Activated naive CD8-positive, alpha-beta T cell treated with anti-CD3 and anti-CD28 coated beads, Interleukin-2, amount 10 ng/mL, durations not matched to agents 7 days and 5 days (primary cell): ENCODE data around the gene ST6GALNAC3. TPM values are rescaled to one million over a fixed set of nuclear protein-coding genes. Genes with fewer than 3 reads are reported as not detected.

Source experiments
- ATAC-seq: fragments of 150-1000 bp; cut with Tn5 transposase; one replicate; pipeline ENCODE4 v1.10.0; 2021; ENCODE audit warnings: low read depth, moderate library complexity
- POLR2A ChIA-PET: fragments of 350-600 bp; sonication (Branson Sonifier 250); formaldehyde crosslinking; loops from one replicate; lab custom pipeline; 2021; ENCODE audit warnings: antibody characterized with exemption; lab: Charles Lee
- DNase-seq: peaks from one replicate; pipeline ENCODE4 v3.0.0; 2021
- H3K27ac Mint-ChIP-seq: one replicate; pipeline ENCODE4 v1.8.0; 2022; ENCODE audit warnings: mild to moderate bottlenecking, mixed read lengths
- H3K27me3 Mint-ChIP-seq: one replicate; pipeline ENCODE4 v1.8.0; 2022; ENCODE audit warnings: mild to moderate bottlenecking, moderate library complexity, mixed read lengths
- H3K36me3 Mint-ChIP-seq: one replicate; pipeline ENCODE4 v1.8.0; 2021; ENCODE audit warnings: mild to moderate bottlenecking, mixed read lengths
- H3K4me1 Mint-ChIP-seq: one replicate; pipeline ENCODE4 v1.8.0; 2021; ENCODE audit warnings: mixed read lengths
- H3K4me3 Mint-ChIP-seq: one replicate; pipeline ENCODE4 v1.8.0; 2022; ENCODE audit warnings: mild to moderate bottlenecking, moderate library complexity, mixed read lengths
- H3K9me3 Mint-ChIP-seq: one replicate; pipeline ENCODE4 v1.8.0; 2021; ENCODE audit warnings: mixed read lengths
- total RNA-seq, 2 experiments: library from RNA; stranded (reverse); gene quantifications; one replicate each; pipeline ENCODE4 v1.2.3, GENCODE V29; 2021

Gene ST6GALNAC3
- total RNA-seq, 2 experiments from 2014 or later = 0.48 to 0.55 TPM

DNA sequence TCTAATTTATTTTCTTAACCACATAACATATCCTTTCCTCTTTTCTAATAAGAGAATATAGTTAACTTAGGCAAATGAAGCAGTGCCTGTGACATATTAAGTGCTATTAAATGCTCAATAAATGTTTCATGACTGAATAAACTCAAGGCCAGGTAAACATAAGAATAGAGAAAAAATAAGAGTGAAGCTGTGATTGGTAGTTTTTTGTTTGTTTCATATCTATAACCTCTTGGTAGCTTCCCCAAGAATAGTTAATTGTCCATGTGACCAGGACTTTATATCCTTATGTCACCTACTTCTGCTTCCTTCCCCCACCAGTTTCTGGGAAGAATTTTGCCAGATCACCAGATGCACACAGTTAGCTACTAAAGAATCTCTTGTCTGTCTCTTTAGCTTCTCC, 497.7 kb downstream of the ST6GALNAC3 start:
- Mint-ChIP-seq H3K27me3 (no peaks in the 10 kb centered on the region), H3K9me3 (no peaks in the 10 kb centered on the region), H3K27ac (no peak overlapping the region), H3K36me3 (no peaks in the 10 kb centered on the region), H3K4me1 (no peaks in the 10 kb centered on the region), H3K4me3 (no peak overlapping the region)
- ATAC-seq = no peak
- POLR2A ChIA-PET = no interaction called here
- no peak for DNase-seq

DNA sequence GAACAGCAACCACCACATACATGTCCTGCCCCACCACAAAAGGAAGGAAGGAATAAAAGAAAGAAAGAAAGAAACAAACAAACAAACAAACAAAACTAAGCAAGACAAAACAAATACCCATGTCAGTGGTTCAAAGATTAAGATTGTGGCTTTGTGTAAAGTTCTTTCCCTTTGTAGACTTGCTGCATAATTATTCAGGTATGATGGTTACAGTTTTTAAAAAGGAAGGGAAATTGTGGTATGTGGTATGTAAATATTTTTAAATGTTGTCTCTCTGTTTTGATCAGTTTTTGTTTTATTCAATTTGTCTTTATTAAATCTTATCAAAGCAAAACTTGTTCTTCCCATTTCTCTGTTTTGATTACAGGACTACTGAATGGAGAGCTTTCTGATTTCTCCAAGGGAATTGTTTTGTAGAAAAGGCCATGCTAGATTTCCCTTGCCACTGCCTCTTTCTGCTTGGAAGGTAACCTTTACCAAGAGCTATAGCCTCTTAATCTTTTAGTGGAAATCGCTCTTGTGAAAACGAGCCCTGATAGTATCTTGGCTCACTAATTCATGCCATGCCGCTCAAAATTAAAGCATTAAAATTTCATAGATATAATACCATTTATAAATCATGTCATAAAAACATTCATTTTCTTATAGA, 502.5 kb downstream of the ST6GALNAC3 start:
- Mint-ChIP-seq H3K9me3 (no peaks in the 10 kb centered on the region), H3K27ac (no peak overlapping the region), H3K36me3 (no peaks in the 10 kb centered on the region), H3K4me3 (no peak overlapping the region), H3K4me1 (no peaks in the 10 kb centered on the region), H3K27me3 (no peaks in the 10 kb centered on the region)
- no peak for ATAC-seq
- POLR2A ChIA-PET = no interaction called here
- no peak for DNase-seq

DNA sequence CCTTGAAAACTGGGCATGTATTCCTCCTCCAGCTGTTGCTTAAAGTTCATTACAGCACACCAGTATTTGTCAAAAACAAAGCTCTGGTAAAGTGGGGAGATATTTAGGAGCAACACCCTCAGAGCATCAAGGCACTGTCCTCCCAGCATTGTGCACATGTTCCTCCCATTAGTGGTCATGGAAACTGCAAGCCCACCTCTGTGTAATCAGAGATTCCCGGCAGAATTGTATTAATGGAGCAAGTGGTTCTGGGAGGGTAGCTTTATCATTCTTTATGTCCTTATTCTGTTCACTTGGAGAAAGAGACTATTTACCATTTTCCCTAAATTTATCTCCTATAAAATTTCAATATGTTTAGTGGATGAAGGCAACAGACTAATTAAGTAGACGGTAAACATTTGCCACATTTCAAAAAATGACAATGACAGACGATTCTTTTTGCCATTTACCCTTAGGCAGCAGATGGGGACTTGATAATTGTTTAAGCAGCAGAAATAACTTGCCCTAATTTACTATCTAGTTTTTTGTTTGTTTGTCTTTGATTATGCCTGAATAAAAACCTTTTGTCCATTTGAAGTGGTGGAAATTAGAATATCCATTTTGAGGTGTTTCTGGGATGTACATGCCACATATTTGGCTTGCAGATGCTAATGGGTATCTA, 503.1 kb downstream of the ST6GALNAC3 start:
- Mint-ChIP-seq H3K27ac (no peak overlapping the region), H3K4me3 (no peak overlapping the region), H3K27me3 (no peaks in the 10 kb centered on the region), H3K36me3 (no peaks in the 10 kb centered on the region), H3K4me1 (no peaks in the 10 kb centered on the region), H3K9me3 (no peaks in the 10 kb centered on the region)
- no peak for ATAC-seq
- DNase-seq = no peak
- POLR2A ChIA-PET = no interaction called here

DNA sequence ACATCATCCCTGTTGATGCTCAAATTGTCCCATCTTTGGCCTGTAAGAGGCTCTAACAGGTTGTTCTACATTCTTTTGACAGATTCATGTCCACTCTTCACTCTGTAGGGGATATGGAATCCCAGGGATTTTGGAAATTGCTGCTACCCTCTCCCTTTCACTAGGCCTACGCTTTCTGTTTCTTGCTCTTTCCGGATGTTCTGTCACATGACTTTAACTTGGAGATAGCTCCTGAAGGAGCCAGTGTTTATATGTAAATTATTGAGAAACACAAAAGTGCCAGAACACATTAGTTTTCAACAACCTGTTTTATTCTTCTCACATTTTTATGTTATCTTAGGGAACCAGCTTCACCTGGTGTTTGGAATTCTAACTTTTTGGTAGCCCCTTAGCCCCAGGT, 505.7 kb downstream of the ST6GALNAC3 start:
- no peaks in the 10 kb centered on the region for H3K9me3 Mint-ChIP-seq
- ATAC-seq = no peak
- POLR2A ChIA-PET = no interaction called here

DNA sequence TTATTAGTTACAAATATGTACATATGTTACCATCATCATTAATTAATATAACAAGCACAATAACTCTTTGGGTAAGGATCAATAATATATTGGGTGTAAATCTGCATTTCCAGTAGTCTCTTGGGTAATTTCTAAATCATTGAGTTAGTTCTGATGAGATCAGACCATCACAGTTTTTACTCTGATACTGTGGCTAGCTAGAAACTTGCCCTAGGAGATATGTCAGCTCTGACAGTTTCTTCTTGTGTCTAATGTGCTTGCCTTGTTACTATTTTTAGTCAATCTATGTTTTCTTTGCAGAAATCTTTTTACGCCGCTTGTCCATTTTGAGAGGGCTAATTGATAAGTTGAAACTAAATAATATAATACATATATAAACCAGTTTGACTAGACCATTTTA, 507.2 kb downstream of the ST6GALNAC3 start:
- no peaks in the 10 kb centered on the region for H3K4me1 Mint-ChIP-seq
- H3K27me3 Mint-ChIP-seq = no peaks in the 10 kb centered on the region
- no peaks in the 10 kb centered on the region for H3K9me3 Mint-ChIP-seq
- ATAC-seq = no peak
- POLR2A ChIA-PET = no interaction called here
- DNase-seq = no peak
- H3K36me3 Mint-ChIP-seq = no peaks in the 10 kb centered on the region
- H3K27ac Mint-ChIP-seq = no peak overlapping the region
- no peak overlapping the region for H3K4me3 Mint-ChIP-seq

More for the DNA sequence above, 505.7 kb downstream of the ST6GALNAC3 start:
- no peaks in the 10 kb centered on the region for H3K27me3 Mint-ChIP-seq
- no peak for DNase-seq
- H3K4me1 Mint-ChIP-seq = no peaks in the 10 kb centered on the region
- H3K4me3 Mint-ChIP-seq = no peak overlapping the region
- no peaks in the 10 kb centered on the region for H3K36me3 Mint-ChIP-seq
- H3K27ac Mint-ChIP-seq = no peak overlapping the region

DNA sequence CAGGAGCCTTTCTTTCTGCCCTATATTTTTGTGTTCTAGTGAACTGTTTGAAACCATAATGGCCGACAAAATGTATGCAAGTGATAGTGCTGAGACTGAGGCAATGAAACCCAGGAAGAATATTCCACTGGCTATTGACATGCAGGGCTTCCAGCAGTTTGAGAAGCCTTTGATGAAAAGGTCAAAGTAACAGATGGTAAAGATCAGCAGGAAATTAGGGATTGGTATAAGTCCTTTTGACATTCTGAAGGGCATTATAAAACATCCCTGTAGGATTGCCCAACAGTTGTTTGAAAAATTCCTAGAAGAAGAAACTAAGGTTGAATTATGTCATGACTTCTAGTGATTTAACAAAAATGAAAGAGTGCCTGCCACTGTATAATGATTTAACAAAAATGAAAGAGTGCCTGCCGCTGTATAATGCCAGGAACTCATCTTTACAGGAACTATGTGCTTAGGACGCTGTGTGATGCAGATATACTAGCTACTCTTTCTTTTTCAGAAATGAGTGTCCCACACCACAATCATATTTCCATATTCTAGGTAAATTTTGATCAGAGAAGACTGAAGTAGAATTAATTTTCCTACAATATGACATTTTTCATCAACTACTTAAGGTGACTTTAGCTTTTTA, 508.8 kb downstream of the ST6GALNAC3 start:
- H3K4me1 Mint-ChIP-seq = no peaks in the 10 kb centered on the region
- ATAC-seq = no peak
- no peaks in the 10 kb centered on the region for H3K27me3 Mint-ChIP-seq

DNA sequence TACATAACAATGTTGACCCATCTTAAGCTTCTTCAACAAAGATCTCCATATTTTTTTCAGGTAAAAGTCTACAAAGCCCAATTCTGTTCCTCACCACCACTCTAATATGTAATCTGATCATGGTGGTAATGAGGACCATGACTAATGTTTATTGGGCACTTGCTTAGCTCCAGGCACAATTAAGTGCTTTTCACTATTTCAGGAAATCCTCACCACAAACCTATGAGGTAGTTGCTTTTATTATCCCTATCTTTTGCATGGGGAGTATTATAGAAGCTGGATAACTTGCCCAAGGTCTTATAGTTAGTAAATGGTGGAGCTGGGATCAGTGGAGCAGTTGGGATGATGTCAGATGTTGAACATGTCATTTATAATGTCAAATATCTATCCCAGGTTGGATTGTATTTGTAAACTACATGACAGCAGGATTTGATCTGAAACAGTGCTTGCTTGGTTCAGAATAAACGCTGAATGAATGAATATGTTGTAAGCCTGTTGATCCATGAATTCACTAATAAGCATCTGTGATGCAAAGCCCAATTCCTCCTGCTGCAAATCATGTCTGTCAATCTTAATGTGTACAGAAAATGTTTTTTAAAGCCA, 509.4 kb downstream of the ST6GALNAC3 start:
- no peak for DNase-seq
- peaks cover 4% of the 10 kb centered on the region for H3K4me1 Mint-ChIP-seq
- no peak overlapping the region for H3K27ac Mint-ChIP-seq
- H3K27me3 Mint-ChIP-seq = no peaks in the 10 kb centered on the region
- POLR2A ChIA-PET = no interaction called here
- H3K9me3 Mint-ChIP-seq = no peaks in the 10 kb centered on the region
- no peaks in the 10 kb centered on the region for H3K36me3 Mint-ChIP-seq
- no peak overlapping the region for H3K4me3 Mint-ChIP-seq
- no peak for ATAC-seq

More for the DNA sequence above, 508.8 kb downstream of the ST6GALNAC3 start:
- POLR2A ChIA-PET = no interaction called here
- Mint-ChIP-seq H3K4me3 (no peak overlapping the region), H3K27ac (no peak overlapping the region), H3K36me3 (no peaks in the 10 kb centered on the region), H3K9me3 (no peaks in the 10 kb centered on the region)
- DNase-seq = no peak

DNA sequence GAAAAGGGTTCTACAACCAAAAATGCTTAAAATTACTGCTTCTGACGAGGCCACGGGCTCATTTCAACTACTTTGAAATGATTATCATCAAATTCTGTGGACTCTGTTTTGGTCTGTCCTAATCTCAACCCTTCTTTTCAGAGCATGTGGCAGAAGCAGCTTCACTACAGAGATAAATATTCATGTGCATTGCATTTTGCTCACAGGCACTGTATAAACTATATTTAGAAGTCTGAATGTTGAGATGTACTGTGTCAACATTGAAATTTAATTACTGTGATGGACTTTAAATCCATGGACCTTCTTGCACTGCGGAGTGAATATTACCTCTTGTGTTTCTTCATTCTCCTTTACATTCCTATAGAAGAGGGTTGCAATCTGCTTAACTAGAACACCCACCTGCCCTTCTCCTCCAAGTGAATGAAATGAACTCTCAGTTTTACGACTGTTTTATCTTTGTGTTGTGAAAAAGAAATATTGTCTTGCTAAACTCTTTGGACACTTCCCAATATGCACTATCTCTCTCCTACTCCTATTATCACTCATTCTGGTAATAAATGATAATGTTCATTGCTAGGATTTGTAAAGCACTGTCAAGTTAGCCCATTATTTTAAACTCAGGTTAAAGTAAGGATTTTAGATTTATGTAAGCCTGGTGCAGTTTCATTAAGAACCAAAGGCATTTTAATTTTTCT, 511.6 kb downstream of the ST6GALNAC3 start:
- Mint-ChIP-seq H3K27me3 (no peaks in the 10 kb centered on the region), H3K4me1 (peaks cover 6% of the 10 kb centered on the region), H3K9me3 (no peaks in the 10 kb centered on the region), H3K4me3 (no peak overlapping the region), H3K36me3 (no peaks in the 10 kb centered on the region), H3K27ac (no peak overlapping the region)
- POLR2A ChIA-PET = no interaction called here
- DNase-seq (no peak), ATAC-seq (no peak)

DNA sequence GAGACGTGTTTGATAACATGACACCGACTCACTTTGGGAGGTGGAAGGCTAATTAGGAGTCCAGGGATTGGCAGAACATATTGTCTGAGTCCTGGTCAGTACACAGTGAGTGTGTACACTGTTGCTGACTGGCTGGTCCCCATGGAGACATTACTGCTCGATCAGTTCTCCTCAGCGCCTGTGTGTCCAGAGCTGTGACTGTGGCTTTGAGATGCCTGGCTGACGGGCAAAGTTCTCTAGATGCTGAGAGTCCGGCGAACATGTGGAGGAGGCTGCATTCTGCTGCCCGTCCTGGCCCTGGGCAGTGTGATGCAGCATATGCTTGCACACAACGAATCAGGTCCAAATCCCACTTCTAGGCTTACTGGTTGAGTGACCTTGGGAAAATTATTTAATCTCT, 512.7 kb downstream of the ST6GALNAC3 start:
- no peak for DNase-seq
- H3K27me3 Mint-ChIP-seq = no peaks in the 10 kb centered on the region
- H3K9me3 Mint-ChIP-seq = no peaks in the 10 kb centered on the region
- H3K27ac Mint-ChIP-seq = no peak overlapping the region
- H3K4me1 Mint-ChIP-seq = peaks cover 6% of the 10 kb centered on the region
- no peak for ATAC-seq
- POLR2A ChIA-PET = no interaction called here
- H3K36me3 Mint-ChIP-seq = no peaks in the 10 kb centered on the region
- H3K4me3 Mint-ChIP-seq = no peak overlapping the region

DNA sequence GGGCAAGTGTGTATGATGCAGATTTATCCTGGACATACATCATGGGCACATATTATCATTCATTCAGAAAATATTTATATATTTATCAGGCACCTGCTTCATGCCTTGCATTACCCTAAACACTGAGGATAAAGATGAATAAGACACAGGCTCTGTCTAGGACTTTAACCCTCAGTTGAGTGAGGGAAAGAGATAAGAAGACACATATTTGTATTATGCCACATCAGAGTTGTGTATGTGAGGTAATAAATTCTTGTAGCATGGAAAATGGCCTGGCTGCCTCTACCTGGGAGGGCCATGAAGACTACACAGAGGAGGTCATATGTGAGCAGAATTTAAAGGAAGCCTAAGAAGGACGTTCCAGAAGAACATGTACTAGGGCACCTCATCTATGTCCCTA, 516.9 kb downstream of the ST6GALNAC3 start:
- no peak overlapping the region for H3K27ac Mint-ChIP-seq
- H3K36me3 Mint-ChIP-seq = no peaks in the 10 kb centered on the region
- DNase-seq (no peak), ATAC-seq (no peak)
- no peaks in the 10 kb centered on the region for H3K27me3 Mint-ChIP-seq
- POLR2A ChIA-PET = no interaction called here
- H3K4me3 Mint-ChIP-seq = no peak overlapping the region
- peaks cover 6% of the 10 kb centered on the region for H3K4me1 Mint-ChIP-seq
- no peaks in the 10 kb centered on the region for H3K9me3 Mint-ChIP-seq

DNA sequence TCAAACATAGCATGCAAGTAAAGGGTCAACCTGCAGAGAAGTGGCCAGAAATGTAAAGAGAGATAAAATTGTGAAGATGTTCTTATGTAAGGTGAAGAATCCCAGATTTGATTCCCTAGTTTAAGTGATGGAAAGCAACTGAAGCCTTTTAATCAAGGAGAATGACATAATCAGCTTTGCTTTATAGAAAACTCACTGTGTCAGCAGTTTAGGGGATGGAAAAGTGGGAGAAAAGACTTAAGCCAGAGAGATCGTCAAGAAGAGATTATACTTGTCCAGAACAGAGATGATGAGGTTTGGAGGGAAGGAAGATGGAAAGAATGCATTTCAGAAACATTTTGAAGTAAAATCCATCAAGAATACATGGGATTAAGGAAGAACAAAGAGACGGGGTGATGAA, 517.4 kb downstream of the ST6GALNAC3 start:
- no peak overlapping the region for H3K27ac Mint-ChIP-seq
- H3K36me3 Mint-ChIP-seq = no peaks in the 10 kb centered on the region
- H3K9me3 Mint-ChIP-seq = no peaks in the 10 kb centered on the region
- no peak overlapping the region for H3K4me3 Mint-ChIP-seq
- peaks cover 6% of the 10 kb centered on the region for H3K4me1 Mint-ChIP-seq
- POLR2A ChIA-PET = no interaction called here
- no peak for ATAC-seq
- no peaks in the 10 kb centered on the region for H3K27me3 Mint-ChIP-seq
- DNase-seq = no peak

DNA sequence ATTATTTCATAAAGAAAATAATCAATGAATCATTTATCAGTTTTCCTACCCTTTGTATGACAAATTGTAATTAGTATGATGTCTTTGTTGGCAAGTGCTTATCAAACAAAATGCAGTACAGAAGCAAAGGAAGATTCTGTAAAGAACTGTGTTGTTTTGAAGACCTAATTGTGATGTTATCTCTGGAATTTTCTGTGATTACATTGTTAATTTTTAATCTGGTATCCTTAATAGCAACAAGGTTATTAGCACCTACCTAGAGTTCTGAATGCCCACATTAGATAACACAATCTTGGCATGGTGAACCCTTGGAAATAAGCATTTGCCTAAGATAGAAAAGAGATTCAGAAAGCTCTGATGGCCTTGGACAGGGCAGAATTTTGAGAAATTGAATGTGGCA, 518.6 kb downstream of the ST6GALNAC3 start:
- Mint-ChIP-seq H3K9me3 (no peaks in the 10 kb centered on the region), H3K27me3 (no peaks in the 10 kb centered on the region), H3K4me3 (no peak overlapping the region), H3K27ac (no peak overlapping the region), H3K36me3 (no peaks in the 10 kb centered on the region), H3K4me1 (peaks cover 6% of the 10 kb centered on the region)
- ATAC-seq = no peak
- no peak for DNase-seq
- POLR2A ChIA-PET = no interaction called here

DNA sequence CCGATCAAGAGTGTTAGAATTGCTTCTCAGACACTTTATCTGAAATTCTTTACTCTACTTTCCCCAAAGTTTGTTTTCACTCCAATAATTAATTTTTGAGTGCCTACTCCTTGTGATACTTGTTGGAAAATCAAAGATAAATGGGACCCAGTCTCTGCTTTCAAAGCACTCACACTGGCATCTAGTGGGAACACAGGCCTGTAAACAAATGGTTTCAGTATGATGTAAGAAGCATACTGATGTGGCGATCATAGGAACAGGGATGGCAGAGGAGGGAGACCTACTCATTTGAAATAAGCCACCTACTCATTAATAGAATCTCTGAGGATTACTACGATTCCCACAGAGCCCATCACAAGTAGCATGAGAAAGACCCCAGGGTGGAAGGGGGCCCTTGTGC, 519.1 kb downstream of the ST6GALNAC3 start:
- H3K36me3 Mint-ChIP-seq = no peaks in the 10 kb centered on the region
- POLR2A ChIA-PET = no interaction called here
- no peaks in the 10 kb centered on the region for H3K27me3 Mint-ChIP-seq
- no peak overlapping the region for H3K4me3 Mint-ChIP-seq
- H3K27ac Mint-ChIP-seq = no peak overlapping the region
- ATAC-seq = no peak
- peaks cover 5% of the 10 kb centered on the region for H3K4me1 Mint-ChIP-seq
- DNase-seq = no peak
- no peaks in the 10 kb centered on the region for H3K9me3 Mint-ChIP-seq
